Activated CD8-positive, alpha-beta memory T cell treated with anti-CD3 and anti-CD28 coated beads for 48 hours (primary cell): Measurements from ENCODE around the gene CERCAM.

Source experiments
- DNase-seq, 3 experiments: peaks; one replicate each; pipeline ENCODE4 v3.0.0-alpha.2; 2020; ENCODE audit warnings: low read depth in 2 of 3, low spot score in 2 of 3

The CERCAM gene, protein sequence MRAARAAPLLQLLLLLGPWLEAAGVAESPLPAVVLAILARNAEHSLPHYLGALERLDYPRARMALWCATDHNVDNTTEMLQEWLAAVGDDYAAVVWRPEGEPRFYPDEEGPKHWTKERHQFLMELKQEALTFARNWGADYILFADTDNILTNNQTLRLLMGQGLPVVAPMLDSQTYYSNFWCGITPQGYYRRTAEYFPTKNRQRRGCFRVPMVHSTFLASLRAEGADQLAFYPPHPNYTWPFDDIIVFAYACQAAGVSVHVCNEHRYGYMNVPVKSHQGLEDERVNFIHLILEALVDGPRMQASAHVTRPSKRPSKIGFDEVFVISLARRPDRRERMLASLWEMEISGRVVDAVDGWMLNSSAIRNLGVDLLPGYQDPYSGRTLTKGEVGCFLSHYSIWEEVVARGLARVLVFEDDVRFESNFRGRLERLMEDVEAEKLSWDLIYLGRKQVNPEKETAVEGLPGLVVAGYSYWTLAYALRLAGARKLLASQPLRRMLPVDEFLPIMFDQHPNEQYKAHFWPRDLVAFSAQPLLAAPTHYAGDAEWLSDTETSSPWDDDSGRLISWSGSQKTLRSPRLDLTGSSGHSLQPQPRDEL

GRCh38 chr9:128420651-128421481 is at the start of gene CERCAM:
Gene CERCAM (plus strand): TSS chr9:128420857. CDS start chr9:128420878, 21 bp downstream.
- peak in 1 of 3 experiments; percentile 19 for DNase-seq

DNA sequence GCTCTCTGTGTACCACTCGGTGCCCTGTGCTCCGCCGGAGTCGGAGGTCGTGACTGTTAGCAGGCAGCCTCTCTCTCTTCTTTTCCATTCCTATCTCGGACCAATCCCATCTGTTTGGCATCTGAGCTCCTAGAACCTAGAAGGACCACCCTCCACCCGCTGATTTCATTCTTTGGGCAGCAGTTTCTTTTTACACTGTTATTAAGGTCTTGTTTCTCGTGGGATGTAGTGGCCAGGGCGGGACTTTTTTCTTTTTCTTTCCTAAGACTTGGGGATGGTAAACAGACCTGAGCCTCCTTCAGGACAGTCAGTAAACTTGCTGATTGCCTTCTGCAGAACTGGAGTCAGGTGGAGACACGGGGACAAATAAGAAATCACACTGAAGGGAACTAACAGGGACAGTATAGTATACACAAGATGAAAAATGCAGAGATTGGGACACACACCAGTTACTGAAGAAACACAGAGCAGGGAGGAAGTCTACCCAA is 49.0 kb upstream of the CERCAM start:
- no peak for DNase-seq

DNA sequence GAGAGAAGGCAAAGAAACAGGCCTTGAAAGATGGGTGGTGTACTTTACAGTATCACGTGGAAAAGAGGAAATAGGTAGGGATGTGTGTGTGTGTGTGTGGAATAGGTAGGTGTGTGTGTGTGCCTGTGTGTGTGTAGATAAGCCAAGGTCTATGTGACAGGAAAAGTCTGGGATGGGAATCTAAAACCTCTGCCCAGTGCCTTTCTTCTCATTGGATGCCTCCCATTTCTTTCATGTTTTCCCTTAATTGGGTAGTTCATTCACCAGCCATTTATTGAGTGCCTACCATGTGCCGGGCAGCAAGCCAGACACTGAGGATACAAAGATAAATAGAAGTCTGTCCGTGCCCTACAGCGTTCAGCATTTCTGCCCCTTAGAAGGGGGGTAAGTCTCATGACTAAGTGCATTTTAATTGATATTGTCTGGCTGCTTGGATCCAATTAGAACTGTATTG is 48.4 kb upstream of the CERCAM start:
- no peak for DNase-seq

DNA sequence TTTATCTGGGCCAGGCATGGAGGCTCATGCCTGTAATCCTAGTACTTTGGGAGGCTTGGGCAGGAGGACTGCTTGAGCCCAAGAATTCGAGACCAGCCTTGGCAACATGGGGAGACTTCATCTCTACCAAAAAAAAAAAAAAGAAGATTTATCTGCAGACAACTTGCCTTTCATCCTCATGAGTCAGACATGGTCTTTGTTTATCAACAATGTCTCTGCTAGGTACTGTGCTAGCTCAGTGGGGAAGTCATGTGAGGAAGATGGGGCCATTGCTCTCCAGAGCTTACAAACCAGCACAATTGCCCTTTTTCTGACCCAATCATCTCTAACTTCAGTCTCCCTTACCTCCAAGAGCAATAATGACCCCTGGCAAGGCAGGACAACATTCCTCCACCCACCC is 47.9 kb upstream of the CERCAM start:
- no peak for DNase-seq

GRCh38 chr9:128374221-128374675 is 46.4 kb upstream of the CERCAM start:
- DNase-seq: no peak

DNA sequence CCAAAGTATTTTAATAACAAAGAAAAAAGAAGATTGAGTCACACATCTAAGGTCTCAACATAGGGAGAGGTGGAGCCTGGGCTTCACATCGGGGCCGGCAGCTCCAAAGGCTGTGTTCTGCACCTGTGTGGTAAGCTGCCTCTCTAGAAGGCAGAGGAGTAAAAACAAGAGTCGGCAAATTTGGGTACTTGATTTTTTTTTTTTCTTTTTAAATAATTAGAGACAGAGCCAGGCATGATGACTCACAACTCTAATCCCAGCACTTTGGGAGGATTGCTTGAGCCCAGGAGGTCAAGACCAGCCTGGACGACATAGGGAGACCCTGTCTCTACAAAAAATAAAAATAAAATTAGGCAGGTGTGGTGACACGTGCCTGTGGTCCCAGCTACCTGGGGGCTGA is 44.8 kb upstream of the CERCAM start:
- no peak for DNase-seq

DNA sequence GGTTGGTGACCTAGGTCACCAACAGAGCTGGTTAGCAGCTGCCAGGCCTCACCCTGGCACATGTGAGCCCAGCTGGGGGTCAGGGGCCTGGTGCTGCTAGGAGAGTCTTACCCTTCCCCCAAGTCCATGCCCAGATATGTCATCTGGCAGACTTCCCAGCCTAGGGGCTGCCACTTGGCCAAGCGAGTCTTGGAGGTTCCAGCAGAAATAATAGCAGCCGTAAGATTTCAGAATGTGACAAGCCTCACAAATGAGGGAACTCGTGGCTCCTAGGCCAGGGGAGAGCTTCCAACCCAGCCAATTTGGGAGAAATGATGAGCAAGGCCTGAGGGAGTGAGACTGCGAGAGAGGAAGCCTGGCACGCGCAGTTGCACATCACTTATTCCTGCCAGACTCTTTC is 38.4 kb upstream of the CERCAM start:
- DNase-seq: no peak

DNA sequence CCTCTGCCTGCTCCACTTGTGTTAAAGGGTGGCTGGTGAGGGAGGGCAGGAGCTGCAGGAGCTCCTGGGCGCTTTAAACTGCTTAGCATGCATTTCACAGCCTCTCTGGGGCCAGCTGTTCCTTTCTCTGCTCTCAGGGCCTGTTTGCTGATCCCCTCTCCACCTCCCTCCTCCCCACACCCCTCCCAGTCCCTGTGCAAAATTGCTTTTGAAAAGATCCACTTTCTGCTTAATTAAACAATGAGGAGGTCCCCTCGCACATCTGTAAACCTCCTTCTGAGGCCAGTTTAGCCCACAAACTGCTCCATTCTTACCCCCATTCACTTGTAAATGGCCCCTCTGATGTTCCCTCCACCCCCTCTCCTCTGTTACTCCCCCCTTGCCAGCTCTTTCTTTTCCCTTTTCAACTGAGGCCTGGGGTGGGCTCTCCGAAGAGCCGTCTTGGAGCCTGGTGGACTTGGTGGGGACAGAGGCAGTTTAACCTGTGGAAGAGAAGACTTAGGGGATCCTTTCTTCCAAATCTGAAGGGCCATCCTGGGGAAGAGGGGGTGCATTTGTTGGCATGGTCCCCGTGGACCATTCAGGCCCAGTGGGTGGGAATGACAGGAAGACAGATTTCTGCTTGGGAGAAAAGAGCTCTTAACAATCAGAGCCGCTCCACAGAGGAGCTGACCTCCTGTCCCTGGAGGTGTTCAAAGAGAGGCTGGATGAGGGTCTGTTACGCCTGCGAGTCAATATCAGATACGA is 37.5 kb upstream of the CERCAM start:
- no peak for DNase-seq

DNA sequence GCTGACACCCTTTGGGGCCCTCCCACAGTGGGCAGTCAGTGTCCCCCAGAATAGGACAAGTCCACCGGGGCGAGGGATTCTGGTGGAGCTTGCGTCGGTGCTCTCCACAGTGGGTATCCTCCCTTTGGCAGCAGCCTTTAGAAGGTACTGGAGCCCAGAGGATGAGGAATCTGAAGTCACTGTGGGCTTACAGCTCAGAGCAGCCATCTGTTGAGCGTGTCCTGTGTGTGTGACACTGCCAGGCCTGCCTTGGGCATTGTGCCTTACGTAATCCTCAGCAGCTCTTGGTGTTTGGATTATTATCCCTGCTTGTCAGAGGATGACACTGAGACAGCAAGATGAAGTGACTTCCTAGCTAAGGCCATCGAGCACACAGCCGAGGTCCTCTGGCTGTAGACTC is 36.9 kb upstream of the CERCAM start:
- DNase-seq: no peak

DNA sequence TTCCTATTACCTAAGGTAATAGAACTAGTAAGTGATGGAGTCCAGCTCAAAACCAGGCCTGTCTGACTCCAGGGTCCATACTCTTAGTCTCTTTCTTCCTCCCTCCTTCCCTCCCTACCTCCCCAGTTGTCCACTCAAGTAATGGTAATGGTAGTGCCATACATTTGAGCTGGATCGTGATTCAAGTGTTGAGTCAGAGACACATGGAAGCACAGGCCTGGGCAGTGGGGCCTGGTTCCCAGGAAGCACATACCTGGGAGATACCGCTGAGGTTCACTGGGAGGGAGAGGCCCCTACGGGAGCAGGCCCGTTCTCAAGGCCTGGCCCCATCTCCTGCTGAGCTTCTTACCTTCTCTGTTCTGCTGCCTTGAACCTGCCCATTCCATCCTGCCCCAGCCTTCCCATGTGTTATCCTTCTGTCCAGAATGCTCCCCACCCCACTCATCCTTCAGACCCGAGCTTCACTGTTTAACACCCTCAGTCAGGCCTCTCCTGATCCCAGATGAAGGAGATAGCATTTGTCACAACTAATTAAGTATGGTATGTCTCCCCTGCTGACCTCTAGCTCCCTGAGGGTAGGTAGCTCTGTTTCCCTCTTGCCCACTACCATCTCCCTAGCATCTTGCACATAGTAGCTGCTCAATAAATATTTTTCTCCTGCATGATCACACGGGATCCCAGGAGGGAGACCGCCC is 35.7 kb upstream of the CERCAM start:
- no peak for DNase-seq

GRCh38 chr9:128385496-128386460 is 34.9 kb upstream of the CERCAM start:
- no peak for DNase-seq

- no peak for DNase-seq
Measured at GRCh38 chr9:128388150-128388549, 32.5 kb upstream of the CERCAM start.

- DNase-seq: no peak
Measured at GRCh38 chr9:128389395-128390149, 31.1 kb upstream of the CERCAM start.

- DNase-seq: no peak
Measured at GRCh38 chr9:128390150-128390812, 30.4 kb upstream of the CERCAM start.

GRCh38 chr9:128390813-128391711 is 29.6 kb upstream of the CERCAM start:
- DNase-seq: no peak

DNA sequence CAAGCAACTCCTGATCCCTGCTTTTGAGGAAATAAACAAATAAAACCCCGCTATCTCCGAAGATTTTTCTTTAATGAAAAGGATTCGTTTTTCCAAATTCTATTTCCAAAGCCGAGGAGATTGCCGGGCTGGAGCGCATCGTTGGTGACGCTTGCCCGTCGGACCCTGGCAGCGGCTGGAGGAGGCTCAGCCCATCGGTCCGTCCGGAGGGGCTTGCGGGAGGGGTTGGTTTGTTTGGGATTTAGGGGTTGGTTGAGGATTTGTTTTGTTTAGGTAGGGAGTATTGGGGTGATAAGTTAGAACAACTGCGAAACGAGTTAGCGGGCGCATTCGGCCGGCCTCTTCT is 28.7 kb upstream of the CERCAM start:
- DNase-seq: no peak
